Hematopoietic multipotent progenitor cell treated with erythropoietin and hydrocortisone succinate and interleukin-3 and kit ligand, for 8 days (in vitro differentiated cells): Measurements from ENCODE around the gene ZC2HC1B.

Experiments used
- DNase-seq: peaks from one replicate; pipeline ENCODE4 v3.0.0-alpha.2; 2015

The ZC2HC1B gene

DNA sequence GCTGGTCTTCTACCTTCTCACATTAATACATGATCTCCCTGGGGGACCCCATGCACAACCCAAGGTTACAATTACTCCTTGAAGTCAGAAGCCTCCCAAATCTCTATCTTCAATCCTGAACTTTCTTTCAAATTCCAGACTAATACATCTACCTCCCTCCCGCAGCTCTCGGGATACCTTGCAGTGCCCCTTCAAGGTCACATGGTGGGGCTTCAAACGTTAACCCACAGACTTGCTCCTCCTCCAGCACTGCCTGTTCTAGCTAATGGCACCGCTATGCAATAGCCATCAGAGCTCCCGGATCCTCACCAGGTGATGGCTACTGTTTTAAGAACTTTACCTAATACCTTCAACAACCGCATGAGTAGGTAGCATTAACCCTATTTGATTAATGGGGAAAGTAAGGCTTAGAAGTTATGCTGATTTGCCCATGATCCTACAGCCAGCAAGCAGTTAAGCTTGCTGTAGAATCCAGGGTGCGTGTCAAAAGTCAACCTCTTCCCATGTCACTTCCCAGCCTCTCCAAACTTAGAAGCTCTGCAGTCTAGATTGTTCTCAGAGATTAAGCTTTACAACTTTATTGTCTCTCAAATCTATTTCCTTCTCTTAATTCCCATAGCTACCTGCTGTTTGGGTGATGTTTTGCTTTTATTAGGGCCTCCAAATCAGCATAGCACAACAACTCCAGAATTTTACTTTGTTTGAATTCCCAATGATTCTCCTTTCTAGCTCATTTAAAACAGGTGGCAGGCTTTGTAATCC is 99.1 kb downstream of the ZC2HC1B start:
- no peak for DNase-seq

- DNase-seq = no peak
These were observed 100.4 kb downstream of the ZC2HC1B start for GRCh38 chr6:143964674-143965081.

DNA sequence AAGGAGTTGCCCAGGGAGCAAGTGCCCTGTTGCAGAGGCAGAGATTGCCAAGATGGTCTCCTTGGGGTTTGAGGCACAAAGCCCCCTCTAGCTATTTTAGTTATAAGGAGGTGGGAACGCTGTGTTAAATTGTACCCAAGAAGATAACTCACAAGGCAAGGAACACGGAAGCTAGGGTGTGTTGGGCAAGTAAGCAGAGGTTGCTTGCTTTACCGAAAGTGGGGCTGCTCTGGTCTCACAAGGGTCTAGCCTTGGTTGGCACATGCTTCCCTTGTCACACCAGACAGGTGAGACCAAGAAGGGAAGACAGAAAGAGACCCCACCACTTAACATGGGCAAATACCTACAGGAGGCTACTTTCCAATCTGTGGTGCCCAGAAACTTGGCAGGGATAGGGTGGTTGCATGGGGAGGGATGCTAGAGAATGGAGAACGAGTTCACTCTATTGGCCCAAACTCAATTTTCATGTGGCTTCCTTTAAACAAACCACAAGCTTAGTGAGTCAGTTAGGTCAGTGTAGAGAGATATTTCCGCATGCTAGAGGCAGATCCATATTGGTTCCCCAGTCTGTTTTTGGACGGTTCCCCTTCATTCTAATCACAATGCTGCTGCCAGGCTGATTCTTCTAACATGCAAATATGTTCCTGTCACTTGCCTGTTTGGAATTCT is 101.4 kb downstream of the ZC2HC1B start:
- DNase-seq = peak; percentile 72

- no peak for DNase-seq
These were observed 102.0 kb downstream of the ZC2HC1B start for GRCh38 chr6:143966312-143966711.

GRCh38 chr6:143967706-143968376 is 103.6 kb downstream of the ZC2HC1B start:
- DNase-seq = peak; percentile 41

DNA sequence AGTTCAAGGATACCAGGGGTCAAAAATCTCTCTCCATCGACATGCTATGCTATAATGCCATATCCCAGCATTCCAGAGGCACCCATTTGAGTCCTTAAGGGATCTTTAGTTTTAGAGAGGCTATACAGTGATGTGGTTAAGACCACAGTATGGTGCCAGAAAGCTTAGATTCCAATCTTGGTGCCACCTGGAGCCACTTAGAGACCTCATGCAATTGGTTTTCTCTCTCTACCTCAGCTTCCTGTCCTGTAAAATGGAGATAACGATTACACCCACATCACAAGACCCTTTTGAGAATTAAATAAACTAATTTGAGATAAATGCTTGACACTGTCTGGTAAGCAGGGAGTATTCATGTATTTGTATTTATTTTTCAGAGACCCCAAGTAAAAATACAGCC is 104.8 kb downstream of the ZC2HC1B start:
- DNase-seq = peak; percentile 78

DNA sequence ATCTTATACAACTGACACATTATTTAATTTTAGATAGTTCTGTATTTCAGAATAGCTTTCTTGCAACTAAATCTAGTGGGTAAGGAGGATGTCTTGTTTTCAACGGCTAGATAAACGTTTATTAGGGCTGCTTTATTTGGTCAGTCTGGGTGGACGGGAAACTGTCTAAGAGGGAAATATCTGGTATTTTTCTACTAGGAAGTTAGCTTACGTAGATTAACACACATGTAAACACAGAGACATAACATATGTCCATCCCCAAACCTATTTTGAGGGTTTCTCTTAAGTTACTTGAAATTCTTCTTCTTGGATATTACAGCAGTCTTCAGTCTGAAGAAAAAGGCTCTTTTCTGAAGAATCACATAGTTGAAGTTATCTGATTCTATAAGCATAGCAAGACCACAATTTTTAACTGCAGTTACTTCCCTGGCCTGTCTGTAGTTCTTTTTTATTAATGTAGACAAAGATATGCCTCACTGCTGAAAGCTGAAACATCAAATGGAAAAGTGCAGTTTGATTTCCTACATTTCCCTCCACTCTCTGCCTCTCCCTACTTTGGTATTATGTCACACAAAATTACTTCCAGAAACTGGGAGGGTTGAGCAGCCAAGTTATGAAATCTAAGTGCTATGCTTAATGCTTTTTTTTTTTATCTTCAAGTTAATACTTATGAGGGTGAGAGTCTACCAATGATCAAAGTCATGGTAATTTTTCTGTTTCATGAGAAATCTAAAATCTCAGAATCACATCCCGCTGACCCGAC is 106.4 kb downstream of the ZC2HC1B start:
- no peak for DNase-seq

- no peak for DNase-seq
These were observed 107.4 kb downstream of the ZC2HC1B start for GRCh38 chr6:143971482-143972205.

DNA sequence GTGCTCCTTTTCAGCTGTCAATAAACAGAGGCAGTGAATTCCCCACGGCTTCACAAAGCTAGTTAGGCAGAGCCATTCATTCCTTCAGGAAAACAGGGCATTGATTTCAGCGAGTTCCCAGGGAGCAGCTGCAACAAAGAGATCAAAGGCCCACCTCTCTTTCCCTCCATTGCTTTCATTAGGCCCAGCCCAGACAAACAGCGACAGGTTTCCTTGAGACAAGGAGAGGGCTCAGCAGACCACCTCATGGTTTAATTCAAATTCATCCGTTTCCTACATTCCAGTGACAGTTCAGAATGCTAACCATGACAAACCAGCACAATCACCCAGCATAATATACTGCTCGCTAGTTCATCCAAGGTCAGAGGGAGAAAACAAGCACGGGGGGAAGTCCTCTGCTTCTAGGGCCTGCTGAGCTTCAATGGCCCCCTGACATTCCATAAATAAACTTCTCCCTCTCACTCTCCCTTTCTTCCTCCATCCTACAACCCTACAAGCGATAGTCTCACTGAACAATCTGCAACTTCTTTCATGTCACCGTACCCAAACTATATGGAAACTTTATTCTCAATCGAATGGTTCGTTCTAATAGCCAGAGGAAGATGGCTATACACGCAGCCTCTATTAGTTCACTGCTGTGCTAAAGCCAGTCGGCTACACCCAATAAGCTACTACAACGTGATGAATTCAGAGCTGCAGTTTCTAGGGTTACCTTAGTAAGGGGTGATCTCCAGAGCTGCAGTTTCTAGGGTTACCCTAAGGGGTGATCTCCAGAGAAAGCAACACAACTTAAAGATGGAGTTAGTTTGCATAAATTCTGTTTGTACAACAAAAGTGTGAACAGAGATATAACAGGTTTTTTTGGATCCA is 109.1 kb downstream of the ZC2HC1B start:
- no peak for DNase-seq

- no peak for DNase-seq
These were observed 109.8 kb downstream of the ZC2HC1B start for GRCh38 chr6:143974089-143974488.

DNA sequence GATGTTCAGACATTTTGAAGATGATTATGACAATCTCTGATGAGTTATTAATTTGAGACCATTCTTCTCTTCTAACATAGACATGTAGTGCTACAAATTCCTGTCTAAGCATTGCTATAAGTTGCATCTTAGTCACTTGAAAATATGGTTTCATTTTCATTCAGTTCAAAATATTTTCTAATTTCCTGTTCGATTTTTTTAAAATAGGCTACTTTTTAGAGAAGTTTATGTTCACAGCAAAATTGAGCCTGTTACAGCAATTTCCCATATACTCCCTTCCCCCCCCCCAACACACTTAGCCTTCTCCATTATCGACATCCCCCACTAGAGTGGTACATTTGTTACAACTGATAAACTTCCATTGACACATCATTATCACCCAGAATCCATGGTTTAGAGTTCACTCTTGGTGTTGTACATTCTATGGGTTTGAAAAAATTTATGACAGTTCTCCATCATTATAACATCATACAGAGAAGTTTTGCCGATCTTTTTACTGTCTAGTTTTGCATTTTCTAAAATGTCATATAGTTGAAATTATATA is 112.6 kb downstream of the ZC2HC1B start:
- DNase-seq = peak; percentile 77

DNA sequence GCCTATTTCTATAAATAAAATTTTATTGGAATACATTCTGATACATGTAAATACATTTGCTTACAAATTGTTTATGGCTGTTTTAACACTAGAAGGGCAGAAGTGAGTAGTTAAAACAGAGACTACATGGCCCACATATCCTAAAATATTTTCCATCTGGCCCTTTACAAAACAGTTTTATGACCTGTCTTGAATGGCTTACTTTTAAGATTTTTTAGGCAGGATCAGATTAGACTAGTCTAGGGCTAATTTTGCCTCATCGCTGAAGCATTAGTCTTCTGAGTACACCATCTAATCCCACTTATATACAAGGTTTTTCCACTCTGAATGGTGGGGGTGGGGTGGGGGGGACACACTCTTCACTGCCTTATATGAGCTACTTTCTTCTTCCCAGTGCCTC is 116.6 kb downstream of the ZC2HC1B start:
- DNase-seq = no peak

- no peak for DNase-seq
These were observed 118.7 kb downstream of the ZC2HC1B start for GRCh38 chr6:143982968-143983367.

GRCh38 chr6:143984666-143985065 is 120.4 kb downstream of the ZC2HC1B start:
- DNase-seq = no peak

GRCh38 chr6:143986463-143987065 is 122.3 kb downstream of the ZC2HC1B start:
- DNase-seq = no peak
